ENCODE data around the gene LGALS7. TPM values are rescaled to one million over a fixed set of nuclear protein-coding genes. Genes with fewer than 3 reads are reported as not detected.
"Not testable (repeated sequence)": the region's sequence is repeated elsewhere in the genome, so short reads cannot be mapped to it uniquely, and the experiment has no call there.

Gene LGALS7
- total and polyA plus RNA-seq, 12 donors, result not detected

GRCh38 chr19:38774181-38774950, 1.0 kb upstream of the LGALS7 start:
- Histone ChIP-seq H3K27me3 (no peaks in the 10 kb centered on the region), H3K9me3 (replicated peaks in 1 of 3) (no peaks in the 10 kb centered on the region), H3K4me3 (no peak overlapping the region), H3K4me1 (replicated peaks in 1 of 2) (peaks cover 0 to 4% of the 10 kb centered on the region in 2 donors), H3K36me3 (replicated peaks in 1 of 2) (no peaks in the 10 kb centered on the region), H3K27ac (no peak overlapping the region)
- TF ChIP-seq CTCF (IDR thresholded peaks at IDR 0.05), result no peak
- no peak for TF ChIP-seq POLR2A (IDR thresholded peaks at IDR 0.05)
- intact Hi-C loops (cut with DNase I), result no loop called here
- DNase-seq, result no peak
- 80 to 96% (median 86%) methylated on average over 9 to 13 of the region's 13 CpGs for WGBS, 4 donors

DNA sequence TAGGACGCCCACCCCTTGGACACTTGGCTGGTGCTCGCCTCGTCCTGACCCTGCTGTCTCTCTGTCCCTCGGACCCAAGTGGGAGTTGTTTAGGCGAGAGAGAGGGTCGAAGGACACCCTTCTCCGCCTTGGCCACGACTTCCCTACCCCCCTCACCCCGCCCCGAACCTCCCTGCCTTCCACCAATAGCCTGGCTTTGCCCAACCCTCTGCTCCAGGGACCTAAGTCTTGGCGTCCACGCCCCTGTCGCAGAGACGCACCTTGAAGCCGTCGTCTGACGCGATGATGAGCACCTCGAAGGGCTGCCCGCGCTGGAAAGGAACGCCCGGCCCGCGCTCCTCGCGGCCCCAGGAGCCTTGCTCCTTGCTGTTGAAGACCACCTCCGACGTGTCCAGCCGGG, 1.7 kb downstream of the LGALS7 start:
- WGBS, 4 donors, result 56 to 94% methylated on average over 3 to 5 of the region's 30 CpGs; no CpG with 5 or more reads in 2 of the 4 donors
- H3K27me3 ChIP-seq; H3K36me3 ChIP-seq (replicated peaks in 1 of 2); DNase-seq; H3K27ac ChIP-seq; H3K4me1 ChIP-seq (replicated peaks in 1 of 2); H3K4me3 ChIP-seq; H3K9me3 ChIP-seq (replicated peaks in 1 of 3); intact Hi-C loops (cut with DNase I): not testable (repeated sequence)

DNA sequence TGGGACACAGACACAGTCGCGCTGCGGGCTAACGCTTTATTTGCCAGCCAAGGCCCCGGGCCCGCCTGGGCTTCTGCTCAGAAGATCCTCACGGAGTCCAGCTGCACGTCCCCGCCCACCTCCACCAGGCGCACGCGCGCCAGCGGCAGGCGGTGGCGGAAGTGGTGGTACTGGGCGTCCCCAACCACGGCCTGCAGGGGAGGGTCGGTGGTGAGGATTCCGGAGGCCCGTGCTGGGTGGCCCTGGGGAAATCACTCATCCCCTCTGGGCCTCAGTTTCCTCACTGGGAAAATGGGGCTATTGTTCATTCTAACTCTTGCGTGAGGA, 2.4 kb downstream of the LGALS7 start:
- DNase-seq; H3K4me3 ChIP-seq; H3K27me3 ChIP-seq; H3K27ac ChIP-seq; H3K9me3 ChIP-seq (replicated peaks in 1 of 3); intact Hi-C loops (cut with DNase I); H3K4me1 ChIP-seq (replicated peaks in 1 of 2); H3K36me3 ChIP-seq (replicated peaks in 1 of 2): not testable (repeated sequence)
- 13 to 57% methylated on average over 1 of the region's 22 CpGs; no CpG with 5 or more reads in 2 of the 4 donors for WGBS, 4 donors

DNA sequence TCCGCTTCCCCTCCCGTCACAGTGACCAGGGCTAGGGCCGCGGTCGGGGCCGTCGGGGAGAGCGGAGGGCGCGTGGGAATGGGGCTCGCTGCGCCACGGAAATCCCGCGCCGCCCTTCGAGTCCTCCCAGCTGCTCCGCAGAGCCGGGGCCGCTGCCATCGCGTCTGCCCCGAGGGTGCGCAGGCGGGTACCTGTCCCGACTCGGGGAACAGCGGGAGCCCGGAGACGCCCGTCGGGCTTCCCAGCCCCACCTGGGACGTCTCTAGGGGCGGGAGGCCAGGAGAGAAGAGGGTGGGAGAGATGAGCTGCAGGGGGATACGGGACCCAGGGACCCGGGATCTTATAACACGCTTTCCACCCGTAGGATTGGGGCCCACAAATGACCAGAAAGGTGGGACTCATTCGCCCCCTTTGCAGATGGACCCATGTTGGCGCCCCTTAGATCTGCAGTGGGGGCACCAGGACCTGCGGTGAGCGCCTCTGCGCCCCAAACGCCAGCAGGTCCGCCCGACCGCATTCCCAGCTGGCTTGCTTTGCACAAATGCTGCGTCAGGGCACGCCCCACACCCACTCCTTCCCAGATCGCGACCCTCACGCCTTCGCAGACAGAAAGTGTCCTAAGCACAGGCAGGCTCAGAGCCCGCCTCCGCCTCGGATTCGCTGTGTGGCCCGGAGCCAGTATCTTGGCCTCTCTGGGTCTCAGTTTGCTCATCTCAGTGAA, 2.9 kb downstream of the LGALS7 start:
- H3K36me3 ChIP-seq (replicated peaks in 1 of 2); intact Hi-C loops (cut with DNase I); H3K9me3 ChIP-seq (replicated peaks in 1 of 3); DNase-seq; H3K4me1 ChIP-seq (replicated peaks in 1 of 2); H3K27me3 ChIP-seq: not testable (repeated sequence)
- peak overlapping the region in 1 of 4 donors; percentile 45 for H3K4me3 ChIP-seq
- 22% methylated on average over 20 to 26 of the region's 58 CpGs; no CpG with 5 or more reads in 2 of the 4 donors for WGBS, 4 donors
- peak overlapping the region in 2 of 5 donors; percentile 67 to 74 for H3K27ac ChIP-seq

GRCh38 chr19:38769635-38770211, 3.6 kb downstream of the LGALS7 start:
- no peaks in the 10 kb centered on the region for H3K9me3 ChIP-seq (replicated peaks in 1 of 3)
- WGBS, 4 donors, result 22 to 60% (median 33%) methylated on average over 2 to 42 of the region's 42 CpGs
- peak overlapping the region in 1 of 4 donors; percentile 45 for H3K4me3 ChIP-seq
- peak; percentile 63 to 92 (median 76) for TF ChIP-seq CTCF (IDR thresholded peaks at IDR 0.05)
- TF ChIP-seq POLR2A (IDR thresholded peaks at IDR 0.05), result no peak
- H3K27me3 ChIP-seq, result no peaks in the 10 kb centered on the region
- no peaks in the 10 kb centered on the region for H3K36me3 ChIP-seq (replicated peaks in 1 of 2)
- H3K4me1 ChIP-seq (replicated peaks in 1 of 2), result no peaks in the 10 kb centered on the region
- intact Hi-C loops (cut with DNase I), result no loop called here
- peak overlapping the region in 2 of 5 donors; percentile 67 to 74 for H3K27ac ChIP-seq
- peak; percentile 68 to 88 (median 83) for DNase-seq

All from adrenal gland (tissue), 12 donors.